Caco-2 (cell line): ENCODE results near the gene APLNR. TPM values are rescaled to one million over a fixed set of nuclear protein-coding genes. Genes with fewer than 3 reads are reported as not detected.

Experiments
- BruUV-seq: library from RNA; stranded (reverse); fragments of 400-500 nt; replicated peaks from 2 replicates; lab custom pipeline; 2021; lab: Mats Ljungman, UMichigan
- CTCF ChIA-PET: fragments of 300-600 bp; sonication (Branson Sonifier 250); formaldehyde crosslinking; loops from one replicate; lab custom pipeline; 2022; ENCODE audit warnings: antibody characterized with exemption; lab: Charles Lee
- POLR2A ChIA-PET: fragments of 300-600 bp; sonication (Branson Sonifier 250); formaldehyde crosslinking; loops from one replicate; lab custom pipeline; 2022; ENCODE audit warnings: antibody characterized with exemption; lab: Charles Lee
- DNase-seq, 2 experiments: peaks; one replicate each; pipeline versions ENCODE4 v3.0.0 to v3.0.0-alpha.2; 2020 to 2022
- H3K27me3 ChIP-seq: replicated peaks from 2 replicates; pipeline ENCODE4 v1.6.0; 2011; ENCODE audit warnings: low read length; ENCODE audit not compliant: control insufficient read depth, insufficient read depth
- H3K36me3 ChIP-seq: 2 replicates; pipeline ENCODE4 v1.5.1; 2011; ENCODE audit warnings: low read length; ENCODE audit not compliant: control insufficient read depth, insufficient read depth
- H3K4me1 ChIP-seq: fragments of 250-450 bp; sonication (Bioruptor Pico); 2 replicates; pipeline ENCODE4 v1.5.1; 2020; ENCODE audit warnings: mild to moderate bottlenecking
- H3K4me3 ChIP-seq: 2 replicates; pipeline ENCODE4 v1.5.1; 2011; ENCODE audit warnings: low read depth, mild to moderate bottlenecking, control low read depth, low read length
- H3K9me3 ChIP-seq: fragments of 250-450 bp; sonication (Bioruptor Pico); 2 replicates; pipeline ENCODE4 v1.5.1; 2020; ENCODE audit warnings: mild to moderate bottlenecking, moderate library complexity
- H3K27ac Mint-ChIP-seq: one replicate; pipeline ENCODE4 v1.8.0; 2022; ENCODE audit warnings: mixed read lengths; ENCODE audit not compliant: unreplicated experiment
- H3K27me3 Mint-ChIP-seq: one replicate; pipeline ENCODE4 v1.8.0; 2022; ENCODE audit warnings: mixed read lengths; ENCODE audit not compliant: insufficient read depth, unreplicated experiment
- H3K36me3 Mint-ChIP-seq: one replicate; pipeline ENCODE4 v1.8.0; 2022; ENCODE audit warnings: mild to moderate bottlenecking, mixed read lengths; ENCODE audit not compliant: insufficient read depth, unreplicated experiment
- H3K4me1 Mint-ChIP-seq: one replicate; pipeline ENCODE4 v1.8.0; 2022; ENCODE audit warnings: low read depth, mixed read lengths; ENCODE audit not compliant: unreplicated experiment
- H3K4me3 Mint-ChIP-seq: one replicate; pipeline ENCODE4 v1.8.0; 2022; ENCODE audit warnings: mild to moderate bottlenecking, moderate library complexity, mixed read lengths; ENCODE audit not compliant: unreplicated experiment
- H3K9me3 Mint-ChIP-seq: one replicate; pipeline ENCODE4 v1.8.0; 2022; ENCODE audit warnings: mixed read lengths; ENCODE audit not compliant: unreplicated experiment
- CTCF ChIP-seq, 2 experiments: fragments of 200-600 bp in 1 of 2; IDR thresholded peaks; 1 replicate in 1 of 2; 2 replicates in 1 of 2; pipeline versions ENCODE4 v1.5.1 to v1.8.0; 2011 to 2022; ENCODE audit warnings: antibody characterized with exemption in 1 of 2, control low read depth in 1 of 2, inconsistent platforms in 1 of 2, low read depth in 1 of 2, low read length in 1 of 2, mild to moderate bottlenecking in 1 of 2, moderate library complexity in 1 of 2; ENCODE audit not compliant: insufficient read depth in 1 of 2, severe bottlenecking in 1 of 2, unreplicated experiment in 1 of 2
- intact Hi-C: fragments of 100-400 bp; cut with micrococcal nuclease; formaldehyde crosslinking; loops from one replicate; pipeline ENCODE4 v1.10.0; 2022; ENCODE audit not compliant: unreplicated experiment
- total RNA-seq: library from RNA; stranded (reverse); gene quantifications from 2 replicates; pipeline ENCODE4 v1.2.3, GENCODE V29; 2022

The APLNR gene
- total RNA-seq, 1 experiment from 2014 or later, result not detected

DNA sequence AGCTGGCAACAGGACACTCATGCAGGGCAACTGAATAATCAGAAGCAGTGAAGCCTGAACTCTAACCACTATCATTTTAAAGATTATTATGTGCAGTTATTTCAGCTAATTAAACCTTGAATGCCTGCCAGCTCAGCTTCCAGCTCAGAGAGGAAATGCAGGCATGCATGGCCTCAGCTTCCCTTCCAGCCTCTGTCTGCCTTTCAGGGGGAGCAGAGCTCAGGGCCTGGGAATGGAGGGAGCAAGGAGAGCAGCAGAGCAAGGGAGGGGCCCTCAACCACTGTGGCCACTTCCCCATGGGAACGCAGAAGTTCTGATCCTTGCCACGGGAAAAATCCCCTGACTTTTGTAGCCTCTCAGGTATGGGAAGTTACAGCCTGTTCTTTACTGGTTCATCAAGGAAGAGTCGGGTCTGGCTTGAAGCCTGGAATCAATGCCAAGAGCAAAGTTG is 32.5 kb upstream of the APLNR start:
- no peak for TF ChIP-seq CTCF (IDR thresholded peaks at IDR 0.05; ENCODE audit: insufficient read depth in 1 of 2, low read depth in 1 of 2, low read length in 1 of 2, severe bottlenecking in 1 of 2, unreplicated experiment in 1 of 2)
- H3K36me3 ChIP-seq, result no peaks in the 10 kb centered on the region
- POLR2A ChIA-PET, result no interaction called here
- H3K27me3 ChIP-seq, result no peaks in the 10 kb centered on the region; the same call in 1 of the 2 replicates
- intact Hi-C loops, result no loop called here
- BruUV-seq, result no TSS peak
- no peak overlapping the region for H3K4me3 ChIP-seq
- H3K27me3 Mint-ChIP-seq, result peaks cover 3% of the 10 kb centered on the region
- H3K4me1 ChIP-seq, result no peaks in the 10 kb centered on the region
- H3K9me3 ChIP-seq, result no peaks in the 10 kb centered on the region; the same call in 1 of the 2 replicates
- H3K27ac Mint-ChIP-seq, result no peak overlapping the region
- CTCF ChIA-PET, result interaction anchor here (1.4 kb wide), 1 partner anchor 21 kb away, joined by 3 read pairs; no protein-coding TSS in a partner anchor
- H3K9me3 Mint-ChIP-seq, result peaks cover 19% of the 10 kb centered on the region
- H3K36me3 Mint-ChIP-seq, result no peaks in the 10 kb centered on the region
- no peak for DNase-seq
- no peak overlapping the region for H3K4me3 Mint-ChIP-seq
- H3K4me1 Mint-ChIP-seq, result no peaks in the 10 kb centered on the region

GRCh38 chr11:57266157-57266556 is 29.1 kb upstream of the APLNR start:
- Mint-ChIP-seq H3K36me3 (no peaks in the 10 kb centered on the region), H3K4me1 (no peaks in the 10 kb centered on the region), H3K4me3 (no peak overlapping the region), H3K27ac (no peak overlapping the region), H3K9me3 (no peaks in the 10 kb centered on the region), H3K27me3 (peaks cover 5% of the 10 kb centered on the region)
- intact Hi-C loops, result no loop called here
- H3K9me3 ChIP-seq, result no peaks in the 10 kb centered on the region
- H3K4me3 ChIP-seq, result no peak overlapping the region
- POLR2A ChIA-PET, result no interaction called here
- H3K27me3 ChIP-seq, result no peaks in the 10 kb centered on the region; the same call in 1 of the 2 replicates
- DNase-seq, result no peak
- CTCF ChIA-PET, result no interaction called here
- BruUV-seq, result no TSS peak
- H3K36me3 ChIP-seq, result no peaks in the 10 kb centered on the region
- H3K4me1 ChIP-seq, result no peaks in the 10 kb centered on the region
- no peak for TF ChIP-seq CTCF (IDR thresholded peaks at IDR 0.05; ENCODE audit: insufficient read depth in 1 of 2, low read depth in 1 of 2, low read length in 1 of 2, severe bottlenecking in 1 of 2, unreplicated experiment in 1 of 2)

- DNase-seq, result no peak
- Histone ChIP-seq H3K4me1 (no peaks in the 10 kb centered on the region), H3K4me3 (no peak overlapping the region), H3K27me3 (no peaks in the 10 kb centered on the region), H3K9me3 (no peaks in the 10 kb centered on the region), H3K36me3 (no peaks in the 10 kb centered on the region)
- Mint-ChIP-seq H3K4me1 (no peaks in the 10 kb centered on the region), H3K9me3 (no peaks in the 10 kb centered on the region), H3K4me3 (no peak overlapping the region), H3K27me3 (peaks cover 5% of the 10 kb centered on the region), H3K27ac (no peak overlapping the region), H3K36me3 (no peaks in the 10 kb centered on the region)
- CTCF ChIA-PET, result interaction anchor here (0.8 to 1.7 kb wide), 2 partner anchors 14 to 422 kb away, joined by 4 to 5 read pairs; no protein-coding TSS in a partner anchor
- intact Hi-C loops, result no loop called here
- TF ChIP-seq CTCF (IDR thresholded peaks at IDR 0.05; ENCODE audit: insufficient read depth in 1 of 2, low read depth in 1 of 2, low read length in 1 of 2, severe bottlenecking in 1 of 2, unreplicated experiment in 1 of 2), result no peak
- BruUV-seq, result no TSS peak
- POLR2A ChIA-PET, result no interaction called here
These were observed 26.3 kb upstream of the APLNR start for GRCh38 chr11:57263351-57263750.
